ENCODE measurements around the gene TMEM220. TPM values are rescaled to one million over a fixed set of nuclear protein-coding genes. Genes with fewer than 3 reads are reported as not detected.

The TMEM220 gene
- polyA plus RNA-seq, 1 of the 3 experiments (the other 2 are of a cell fraction): 2.7 TPM

DNA sequence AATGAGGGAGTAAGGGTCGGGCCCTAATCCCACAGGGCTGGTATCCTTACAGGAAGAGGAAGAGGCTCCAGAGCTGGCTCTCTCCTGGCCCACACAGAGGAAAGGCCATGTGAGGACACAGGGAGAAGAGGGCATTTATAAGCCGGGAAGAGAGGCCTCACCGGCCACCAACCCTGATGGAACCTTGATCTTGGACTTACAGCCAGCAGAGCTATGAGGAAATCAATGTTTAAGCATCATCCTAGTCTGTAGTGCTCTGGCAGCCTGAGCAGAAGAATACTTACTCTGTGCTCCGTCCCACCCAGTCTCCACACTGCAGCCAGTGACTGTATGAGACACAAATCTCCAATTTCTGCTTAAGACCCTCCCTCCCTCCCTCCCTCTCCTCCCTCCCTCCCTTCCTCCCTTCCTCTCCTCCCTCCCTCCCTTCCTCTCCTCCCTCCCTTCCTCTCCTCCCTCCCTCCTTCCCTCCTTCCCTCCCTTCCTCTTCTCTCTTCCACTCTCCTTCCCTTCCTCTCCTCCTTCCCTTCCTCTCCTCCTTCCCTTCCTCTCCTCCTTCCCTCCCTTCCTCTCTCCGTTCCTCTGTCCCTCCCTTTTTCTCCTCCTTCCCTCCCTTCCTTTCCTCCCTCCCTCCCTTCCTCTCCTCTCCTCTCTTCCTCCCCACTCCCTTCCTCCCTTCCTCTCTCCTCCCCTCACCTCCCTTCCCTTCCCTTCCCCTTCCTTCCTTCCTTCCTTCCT lies 8.9 kb upstream of the TMEM220 start:
- ChIA-PET CTCF (interaction anchor here (2.0 to 8.5 kb wide), 3 partner anchors 15 to 107 kb away, joined by 17 to 165 read pairs (median 21); no protein-coding TSS in a partner anchor), POLR2A (no interaction called here)
- Histone ChIP-seq H3K9me2 (no peaks in the 10 kb centered on the region), H3K79me2 (ENCODE audit: insufficient read depth) (no peaks in the 10 kb centered on the region), H3K9ac (no peak overlapping the region), H3K36me3 (replicated peaks in 1 of 2; ENCODE audit: control insufficient read depth in 1 of 2, insufficient read depth in 2 of 2, low read length in 1 of 2) (no peaks in the 10 kb centered on the region), H3F3A (replicated peaks; ENCODE audit: insufficient read depth) (no peaks in the 10 kb centered on the region), H3K4me1 (ENCODE audit: control insufficient read depth in 1 of 2, insufficient read depth in 2 of 2, low read depth in 1 of 2, low read length in 1 of 2) (peaks cover 0 to 16% of the 10 kb centered on the region in 2 experiments; a peak in 1 of 4 replicates), H3K27me3 (ENCODE audit: insufficient read depth) (no peaks in the 10 kb centered on the region; the same call in 1 of the 2 replicates), H4K20me1 (ENCODE audit: insufficient read depth) (no peaks in the 10 kb centered on the region), H2AFZ (ENCODE audit: low read depth) (no peak overlapping the region), H3K9me3 (no peaks in the 10 kb centered on the region), H3K4me2 (no peak overlapping the region), H3K27ac (ENCODE audit: low read depth in 2 of 2, low read length in 1 of 2) (no peak overlapping the region), H3K4me3 (ENCODE audit: low read depth in 2 of 2, low read length in 1 of 2) (no peak overlapping the region)
- TF ChIP-seq, protein P1, sequence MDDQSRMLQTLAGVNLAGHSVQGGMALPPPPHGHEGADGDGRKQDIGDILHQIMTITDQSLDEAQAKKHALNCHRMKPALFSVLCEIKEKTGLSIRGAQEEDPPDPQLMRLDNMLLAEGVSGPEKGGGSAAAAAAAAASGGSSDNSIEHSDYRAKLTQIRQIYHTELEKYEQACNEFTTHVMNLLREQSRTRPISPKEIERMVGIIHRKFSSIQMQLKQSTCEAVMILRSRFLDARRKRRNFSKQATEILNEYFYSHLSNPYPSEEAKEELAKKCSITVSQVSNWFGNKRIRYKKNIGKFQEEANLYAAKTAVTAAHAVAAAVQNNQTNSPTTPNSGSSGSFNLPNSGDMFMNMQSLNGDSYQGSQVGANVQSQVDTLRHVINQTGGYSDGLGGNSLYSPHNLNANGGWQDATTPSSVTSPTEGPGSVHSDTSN (IDR thresholded peaks at IDR 0.05): no peak
- TF ChIP-seq, protein P2, sequence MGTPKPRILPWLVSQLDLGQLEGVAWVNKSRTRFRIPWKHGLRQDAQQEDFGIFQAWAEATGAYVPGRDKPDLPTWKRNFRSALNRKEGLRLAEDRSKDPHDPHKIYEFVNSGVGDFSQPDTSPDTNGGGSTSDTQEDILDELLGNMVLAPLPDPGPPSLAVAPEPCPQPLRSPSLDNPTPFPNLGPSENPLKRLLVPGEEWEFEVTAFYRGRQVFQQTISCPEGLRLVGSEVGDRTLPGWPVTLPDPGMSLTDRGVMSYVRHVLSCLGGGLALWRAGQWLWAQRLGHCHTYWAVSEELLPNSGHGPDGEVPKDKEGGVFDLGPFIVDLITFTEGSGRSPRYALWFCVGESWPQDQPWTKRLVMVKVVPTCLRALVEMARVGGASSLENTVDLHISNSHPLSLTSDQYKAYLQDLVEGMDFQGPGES (IDR thresholded peaks at IDR 0.05; ENCODE audit: low read depth, low read length): no peak
- TF ChIP-seq, protein P3, sequence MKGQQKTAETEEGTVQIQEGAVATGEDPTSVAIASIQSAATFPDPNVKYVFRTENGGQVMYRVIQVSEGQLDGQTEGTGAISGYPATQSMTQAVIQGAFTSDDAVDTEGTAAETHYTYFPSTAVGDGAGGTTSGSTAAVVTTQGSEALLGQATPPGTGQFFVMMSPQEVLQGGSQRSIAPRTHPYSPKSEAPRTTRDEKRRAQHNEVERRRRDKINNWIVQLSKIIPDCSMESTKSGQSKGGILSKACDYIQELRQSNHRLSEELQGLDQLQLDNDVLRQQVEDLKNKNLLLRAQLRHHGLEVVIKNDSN (IDR thresholded peaks at IDR 0.05; ENCODE audit: borderline replicate concordance, low read depth): no peak
- TF ChIP-seq, protein P4, sequence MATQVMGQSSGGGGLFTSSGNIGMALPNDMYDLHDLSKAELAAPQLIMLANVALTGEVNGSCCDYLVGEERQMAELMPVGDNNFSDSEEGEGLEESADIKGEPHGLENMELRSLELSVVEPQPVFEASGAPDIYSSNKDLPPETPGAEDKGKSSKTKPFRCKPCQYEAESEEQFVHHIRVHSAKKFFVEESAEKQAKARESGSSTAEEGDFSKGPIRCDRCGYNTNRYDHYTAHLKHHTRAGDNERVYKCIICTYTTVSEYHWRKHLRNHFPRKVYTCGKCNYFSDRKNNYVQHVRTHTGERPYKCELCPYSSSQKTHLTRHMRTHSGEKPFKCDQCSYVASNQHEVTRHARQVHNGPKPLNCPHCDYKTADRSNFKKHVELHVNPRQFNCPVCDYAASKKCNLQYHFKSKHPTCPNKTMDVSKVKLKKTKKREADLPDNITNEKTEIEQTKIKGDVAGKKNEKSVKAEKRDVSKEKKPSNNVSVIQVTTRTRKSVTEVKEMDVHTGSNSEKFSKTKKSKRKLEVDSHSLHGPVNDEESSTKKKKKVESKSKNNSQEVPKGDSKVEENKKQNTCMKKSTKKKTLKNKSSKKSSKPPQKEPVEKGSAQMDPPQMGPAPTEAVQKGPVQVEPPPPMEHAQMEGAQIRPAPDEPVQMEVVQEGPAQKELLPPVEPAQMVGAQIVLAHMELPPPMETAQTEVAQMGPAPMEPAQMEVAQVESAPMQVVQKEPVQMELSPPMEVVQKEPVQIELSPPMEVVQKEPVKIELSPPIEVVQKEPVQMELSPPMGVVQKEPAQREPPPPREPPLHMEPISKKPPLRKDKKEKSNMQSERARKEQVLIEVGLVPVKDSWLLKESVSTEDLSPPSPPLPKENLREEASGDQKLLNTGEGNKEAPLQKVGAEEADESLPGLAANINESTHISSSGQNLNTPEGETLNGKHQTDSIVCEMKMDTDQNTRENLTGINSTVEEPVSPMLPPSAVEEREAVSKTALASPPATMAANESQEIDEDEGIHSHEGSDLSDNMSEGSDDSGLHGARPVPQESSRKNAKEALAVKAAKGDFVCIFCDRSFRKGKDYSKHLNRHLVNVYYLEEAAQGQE (IDR thresholded peaks at IDR 0.05; ENCODE audit: low read depth, low read length): no peak
- TF ChIP-seq RXRA (IDR thresholded peaks at IDR 0.05; ENCODE audit: borderline replicate concordance, low read depth): no peak
- TF ChIP-seq TAF1 (IDR thresholded peaks at IDR 0.05; ENCODE audit: borderline replicate concordance, low read depth, low read length): no peak
- 53% methylated on average over 5 of the region's 5 CpGs for WGBS (ENCODE audit: low lambda C conversion rate)
- no peak for DNase-seq

DNA sequence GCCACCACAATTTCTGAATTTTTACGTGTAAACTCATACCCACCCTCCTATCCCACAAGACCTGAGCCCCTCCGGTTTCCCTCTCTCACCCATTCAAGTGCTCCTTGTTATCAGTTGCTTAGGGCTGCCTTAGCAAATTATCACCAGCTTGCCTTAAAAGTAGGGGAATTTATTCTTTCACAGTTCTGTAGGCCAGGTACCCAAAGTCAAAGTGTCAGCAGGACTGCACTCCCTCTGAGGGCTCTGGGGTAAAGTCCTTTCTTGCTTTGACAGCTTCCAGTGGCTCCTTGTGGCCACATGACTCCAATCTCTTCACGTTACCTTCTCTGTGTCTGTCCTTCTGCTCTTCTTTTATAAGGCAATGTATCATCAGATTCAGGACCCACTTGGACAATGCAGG lies 7.9 kb upstream of the TMEM220 start:
- Histone ChIP-seq H3K79me2 (ENCODE audit: insufficient read depth) (no peaks in the 10 kb centered on the region), H3K9me3 (no peaks in the 10 kb centered on the region), H3K4me2 (no peak overlapping the region), H4K20me1 (ENCODE audit: insufficient read depth) (no peaks in the 10 kb centered on the region), H3F3A (replicated peaks; ENCODE audit: insufficient read depth) (no peaks in the 10 kb centered on the region), H2AFZ (ENCODE audit: low read depth) (no peak overlapping the region), H3K27ac (ENCODE audit: low read depth in 2 of 2, low read length in 1 of 2) (no peak overlapping the region), H3K4me1 (ENCODE audit: control insufficient read depth in 1 of 2, insufficient read depth in 2 of 2, low read depth in 1 of 2, low read length in 1 of 2) (peaks cover 0 to 16% of the 10 kb centered on the region in 2 experiments; a peak in 1 of 4 replicates), H3K27me3 (ENCODE audit: insufficient read depth) (no peaks in the 10 kb centered on the region; the same call in 1 of the 2 replicates), H3K9me2 (no peaks in the 10 kb centered on the region), H3K9ac (no peak overlapping the region), H3K4me3 (ENCODE audit: low read depth in 2 of 2, low read length in 1 of 2) (no peak overlapping the region), H3K36me3 (replicated peaks in 1 of 2; ENCODE audit: control insufficient read depth in 1 of 2, insufficient read depth in 2 of 2, low read length in 1 of 2) (no peaks in the 10 kb centered on the region)
- CTCF ChIA-PET: interaction anchor here (0.6 to 8.5 kb wide), 37 partner anchors 9 to 1249 kb away, joined by 3 to 165 read pairs (median 5); partner anchors contain the start of genes ADPRM, PIRT and SCO1
- WGBS (ENCODE audit: low lambda C conversion rate): 57% methylated on average over 3 of the region's 3 CpGs
- POLR2A ChIA-PET: no interaction called here
- DNase-seq: no peak
- TF ChIP-seq TEAD4 (IDR thresholded peaks at IDR 0.05; ENCODE audit: borderline replicate concordance, insufficient read depth) (no peak), CHD2 (IDR thresholded peaks at IDR 0.05; ENCODE audit: low read length, partially characterized antibody) (no peak), TCF12 (IDR thresholded peaks at IDR 0.05) (no peak), SIN3A (IDR thresholded peaks at IDR 0.05; ENCODE audit: borderline replicate concordance, low read depth, low read length) (no peak), RCOR1 (IDR thresholded peaks at IDR 0.05; ENCODE audit: low read length) (no peak), SMC3 (IDR thresholded peaks at IDR 0.05; ENCODE audit: low read depth, low read length) (no peak), GABPA (IDR thresholded peaks at IDR 0.05; ENCODE audit: low read depth) (no peak)
- TF ChIP-seq, protein P5, sequence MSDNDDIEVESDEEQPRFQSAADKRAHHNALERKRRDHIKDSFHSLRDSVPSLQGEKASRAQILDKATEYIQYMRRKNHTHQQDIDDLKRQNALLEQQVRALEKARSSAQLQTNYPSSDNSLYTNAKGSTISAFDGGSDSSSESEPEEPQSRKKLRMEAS (IDR thresholded peaks at IDR 0.05; ENCODE audit: low read depth): no peak
- TF ChIP-seq, protein P1 (IDR thresholded peaks at IDR 0.05): no peak

Measured in SK-N-SH (cell line).